HCT116 (cell line): ENCODE results near the gene MBOAT1.

Experiments
- CTCF ChIP-seq, 3 experiments: fragments of 200-600 bp in 1 of 3; sonication (generic) in 1 of 3; IDR thresholded peaks in 2 of 3; conservative IDR thresholded peaks in 1 of 3; 2 replicates each; pipeline ENCODE4 v1.5.1; 2012 to 2017; ENCODE audit warnings: low read depth in 2 of 3, low read length in 2 of 3, antibody characterized with exemption in 1 of 3, borderline replicate concordance in 1 of 3, control low read depth in 1 of 3, mild to moderate bottlenecking in 1 of 3, mixed read lengths in 1 of 3, mixed run types in 1 of 3, moderate library complexity in 1 of 3; ENCODE audit not compliant: insufficient read depth in 1 of 3
- EGR1 ChIP-seq: IDR thresholded peaks from 2 replicates; pipeline ENCODE4 v1.6.1; 2012; ENCODE audit warnings: low read depth
- POLR2AphosphoS5 ChIP-seq: IDR thresholded peaks from 2 replicates; pipeline ENCODE4 v1.6.1; 2011; ENCODE audit warnings: mild to moderate bottlenecking, low read depth, low read length, moderate library complexity

- TF ChIP-seq CTCF (IDR thresholded peaks at IDR 0.05 in 2 of 3, conservative IDR thresholded peaks at IDR 0.05 in 1 of 3; ENCODE audit: borderline replicate concordance in 1 of 3, insufficient read depth in 1 of 3, low read depth in 2 of 3, low read length in 2 of 3) (no peak), POLR2AphosphoS5 (no peak), EGR1 (no peak)
Observed at GRCh38 chr6:20200761-20201630, 11.3 kb downstream of the MBOAT1 start.
